Measurements from ENCODE around the gene KANSL1.

The KANSL1 gene

GRCh38 chr17:46184696-46185095 is 8.5 kb downstream of the KANSL1 start:
- TF ChIP-seq CTCF (IDR thresholded peaks at IDR 0.05), result no peak

GRCh38 chr17:46182961-46183360 is 10.3 kb downstream of the KANSL1 start:
- TF ChIP-seq CTCF (IDR thresholded peaks at IDR 0.05), result no peak

- no peak for TF ChIP-seq CTCF (IDR thresholded peaks at IDR 0.05)
These were observed 11.3 kb downstream of the KANSL1 start for GRCh38 chr17:46181940-46182339.

GRCh38 chr17:46180892-46181274 is 12.3 kb downstream of the KANSL1 start:
- TF ChIP-seq CTCF (IDR thresholded peaks at IDR 0.05), result no peak

- TF ChIP-seq CTCF (IDR thresholded peaks at IDR 0.05), result no peak
These were observed 13.7 kb downstream of the KANSL1 start for GRCh38 chr17:46179375-46179999.

GRCh38 chr17:46178550-46179214 is 14.5 kb downstream of the KANSL1 start:
- no peak for TF ChIP-seq CTCF (IDR thresholded peaks at IDR 0.05)

GRCh38 chr17:46176975-46177374 is 16.3 kb downstream of the KANSL1 start:
- TF ChIP-seq CTCF (IDR thresholded peaks at IDR 0.05), result no peak
